Superior temporal gyrus (tissue), 1 donor: ENCODE data around the gene UBE2O.

ENCODE experiments used
- DNase-seq: peaks from one replicate; pipeline ENCODE4 v3.0.0-alpha.2; 2016; ENCODE audit errors: extremely low spot score

Gene UBE2O

DNA sequence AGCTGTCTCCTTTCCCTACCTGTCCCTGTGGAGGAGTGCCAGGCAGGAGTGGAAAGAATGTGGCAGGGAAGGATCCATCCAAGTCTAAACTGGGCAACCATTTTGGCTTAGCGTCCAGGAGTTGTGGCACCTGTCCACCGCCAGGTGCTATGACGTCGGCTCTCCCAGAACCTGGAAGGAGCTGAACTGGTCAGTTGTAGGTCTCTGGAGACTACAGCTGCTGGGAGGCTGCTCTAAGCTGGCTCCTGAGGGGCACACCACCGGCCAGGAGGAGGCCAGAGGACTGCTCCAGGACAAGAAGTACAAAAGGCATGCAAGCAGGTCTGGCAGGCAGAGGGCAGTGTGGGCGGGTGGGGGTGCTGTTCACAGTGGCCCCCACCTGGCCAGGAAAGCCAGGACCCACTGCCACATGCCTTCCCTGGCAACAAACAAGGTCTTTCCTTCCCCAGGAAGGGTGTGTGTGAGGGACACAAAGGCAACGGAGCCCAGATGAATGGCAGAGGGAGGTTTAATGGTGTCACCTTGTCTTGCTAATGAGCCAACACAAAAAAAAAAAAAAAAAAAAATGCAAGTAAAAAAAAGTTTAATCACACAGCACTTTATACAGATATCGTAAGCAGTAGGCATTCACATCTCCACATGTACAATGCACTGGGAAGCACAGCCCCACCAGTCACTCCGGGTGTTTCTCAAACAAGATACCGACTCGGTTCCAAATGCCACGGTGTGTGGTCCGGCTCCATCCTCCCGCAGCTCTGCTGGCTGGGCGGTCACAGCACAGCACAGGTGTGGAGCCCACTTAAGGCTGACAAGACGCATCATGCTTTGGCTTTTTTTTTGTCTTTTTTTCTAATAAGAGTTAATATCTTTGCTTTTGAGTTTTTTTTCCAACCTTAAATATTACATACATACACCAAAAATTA lies 63.7 kb downstream of the UBE2O start:
- no peak for DNase-seq

DNA sequence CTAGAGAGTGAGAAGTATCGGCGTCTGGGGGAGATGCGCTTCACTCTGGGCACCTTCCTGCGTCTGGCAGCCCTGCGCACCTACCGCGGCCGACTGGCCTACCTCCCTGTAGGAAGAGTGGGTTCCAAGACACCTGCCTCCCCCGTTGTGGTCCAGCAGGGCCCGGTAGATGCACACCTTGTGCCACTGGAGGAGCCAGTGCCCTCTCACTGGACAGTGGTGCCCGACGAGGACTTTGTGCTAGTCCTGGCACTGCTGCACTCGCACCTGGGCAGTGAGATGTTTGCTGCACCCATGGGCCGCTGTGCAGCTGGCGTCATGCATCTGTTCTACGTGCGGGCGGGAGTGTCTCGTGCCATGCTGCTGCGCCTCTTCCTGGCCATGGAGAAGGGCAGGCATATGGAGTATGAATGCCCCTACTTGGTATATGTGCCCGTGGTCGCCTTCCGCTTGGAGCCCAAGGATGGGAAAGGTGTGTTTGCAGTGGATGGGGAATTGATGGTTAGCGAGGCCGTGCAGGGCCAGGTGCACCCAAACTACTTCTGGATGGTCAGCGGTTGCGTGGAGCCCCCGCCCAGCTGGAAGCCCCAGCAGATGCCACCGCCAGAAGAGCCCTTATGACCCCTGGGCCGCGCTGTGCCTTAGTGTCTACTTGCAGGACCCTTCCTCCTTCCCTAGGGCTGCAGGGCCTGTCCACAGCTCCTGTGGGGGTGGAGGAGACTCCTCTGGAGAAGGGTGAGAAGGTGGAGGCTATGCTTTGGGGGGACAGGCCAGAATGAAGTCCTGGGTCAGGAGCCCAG lies 65.8 kb downstream of the UBE2O start:
- no peak for DNase-seq

DNA sequence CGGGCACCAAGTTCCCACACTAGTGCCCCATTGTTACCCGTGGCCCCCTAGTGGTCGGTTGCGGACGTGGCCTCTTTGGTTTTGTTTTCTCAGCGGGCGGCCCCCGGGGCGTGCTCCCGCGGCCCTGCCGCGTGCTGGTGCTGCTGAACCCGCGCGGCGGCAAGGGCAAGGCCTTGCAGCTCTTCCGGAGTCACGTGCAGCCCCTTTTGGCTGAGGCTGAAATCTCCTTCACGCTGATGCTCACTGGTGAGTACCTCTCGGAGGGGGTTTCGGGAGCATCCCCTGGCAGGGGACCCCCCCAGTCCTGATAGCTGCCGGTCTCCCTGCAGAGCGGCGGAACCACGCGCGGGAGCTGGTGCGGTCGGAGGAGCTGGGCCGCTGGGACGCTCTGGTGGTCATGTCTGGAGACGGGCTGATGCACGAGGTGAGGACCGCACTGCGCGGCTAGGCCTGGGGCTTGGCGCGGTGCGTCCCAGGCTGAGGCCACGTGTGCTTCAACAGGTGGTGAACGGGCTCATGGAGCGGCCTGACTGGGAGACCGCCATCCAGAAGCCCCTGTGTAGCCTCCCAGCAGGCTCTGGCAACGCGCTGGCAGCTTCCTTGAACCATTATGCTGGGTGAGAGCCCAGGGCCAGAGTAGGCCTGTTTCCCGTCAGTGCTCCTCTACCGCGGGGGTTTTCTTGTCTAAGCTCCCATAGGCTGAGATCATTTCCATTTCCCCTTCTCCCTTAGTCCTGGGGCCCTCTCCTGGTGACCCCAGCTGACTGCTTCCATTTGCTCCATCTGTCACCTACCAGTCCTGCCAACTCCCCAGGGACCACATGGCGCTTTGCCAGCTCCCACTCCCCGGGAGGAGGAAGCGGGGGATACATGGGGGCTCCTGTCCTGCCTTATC lies 66.8 kb downstream of the UBE2O start:
- DNase-seq = peak; percentile 55

DNA sequence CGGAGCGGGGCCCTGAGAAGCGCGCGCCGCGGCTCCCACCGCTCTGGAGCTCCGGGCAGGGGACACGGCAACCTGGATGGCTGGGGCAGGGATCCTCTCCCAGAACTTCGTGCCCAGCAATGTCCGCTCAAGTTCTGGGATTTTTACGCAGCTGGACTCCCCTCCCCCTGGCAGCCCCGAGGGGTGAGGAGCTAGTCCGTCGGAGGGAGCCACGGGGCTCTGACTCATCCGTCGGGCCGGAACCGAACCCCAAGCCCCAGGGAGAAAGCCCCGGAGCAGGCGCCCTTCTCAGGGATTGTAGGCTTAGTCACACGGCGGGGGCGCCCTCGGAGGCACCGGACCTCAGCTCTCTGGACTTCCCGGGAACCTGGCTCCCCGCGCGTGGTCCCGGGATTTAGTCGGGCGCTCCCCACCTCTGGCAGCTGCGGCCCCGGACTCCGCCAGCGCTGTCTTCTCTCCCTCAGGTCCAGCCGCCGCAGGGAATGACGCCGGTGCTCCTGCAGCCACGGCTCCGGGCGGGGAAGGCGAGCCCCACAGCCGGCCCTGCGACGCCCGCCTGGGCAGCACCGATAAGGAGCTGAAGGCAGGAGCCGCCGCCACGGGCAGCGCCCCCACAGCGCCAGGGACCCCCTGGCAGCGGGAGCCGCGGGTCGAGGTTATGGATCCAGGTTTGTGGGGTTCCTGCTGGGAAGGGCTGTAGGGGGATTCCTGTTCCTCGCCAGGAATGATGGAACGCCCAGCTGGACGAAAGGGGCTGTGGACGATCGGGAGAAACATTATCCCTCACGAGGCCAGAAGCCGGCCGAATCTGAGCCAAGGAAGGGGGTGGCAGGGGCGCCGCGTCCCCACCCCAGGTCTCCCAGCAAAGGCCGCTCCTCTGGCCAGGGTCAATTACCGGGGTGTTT lies 67.7 kb downstream of the UBE2O start:
- DNase-seq = no peak

DNA sequence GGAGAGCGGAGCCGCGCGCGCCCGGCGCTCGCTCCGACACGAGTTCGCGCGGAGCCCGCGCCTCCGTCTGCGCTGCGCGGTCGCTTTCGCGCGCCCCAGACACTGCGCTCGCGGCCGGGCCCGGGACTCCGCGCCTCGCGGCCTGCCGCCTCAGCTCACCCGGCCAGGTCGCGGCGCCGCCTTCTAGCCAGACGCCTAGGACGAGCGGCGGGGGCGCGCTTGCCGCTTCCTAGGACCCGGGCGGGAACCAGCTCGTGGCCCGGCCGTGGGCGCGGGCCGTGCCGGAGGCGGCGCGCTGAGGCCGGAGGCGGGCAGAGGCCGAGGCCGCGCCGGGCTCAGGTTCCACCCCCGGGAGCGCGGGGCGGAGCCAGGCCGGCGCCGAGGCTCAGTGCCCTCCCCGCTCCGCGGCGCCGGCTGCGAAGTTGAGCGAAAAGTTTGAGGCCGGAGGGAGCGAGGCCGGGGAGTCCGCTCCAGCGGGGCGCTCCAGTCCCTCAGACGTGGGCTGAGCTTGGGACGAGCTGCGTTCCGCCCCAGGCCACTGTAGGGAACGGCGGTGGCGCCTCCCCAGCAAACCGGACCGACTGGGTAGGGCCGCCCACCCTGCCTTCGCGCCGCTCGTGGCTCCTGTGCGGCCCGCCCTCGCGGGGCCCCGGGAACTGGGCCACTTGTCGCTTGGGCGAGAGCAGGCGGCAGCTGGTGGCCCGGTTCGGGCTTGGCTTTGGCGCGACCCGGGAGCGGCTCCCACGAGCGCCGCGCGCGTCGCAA lies 68.5 kb downstream of the UBE2O start, which contains the start of gene SPHK1:
TSS of gene SPHK1 (plus strand) at position 388 of the 765 bp plus-strand sequence. CDS start 1,036 bp downstream, outside the sequence.
- DNase-seq = no peak

DNA sequence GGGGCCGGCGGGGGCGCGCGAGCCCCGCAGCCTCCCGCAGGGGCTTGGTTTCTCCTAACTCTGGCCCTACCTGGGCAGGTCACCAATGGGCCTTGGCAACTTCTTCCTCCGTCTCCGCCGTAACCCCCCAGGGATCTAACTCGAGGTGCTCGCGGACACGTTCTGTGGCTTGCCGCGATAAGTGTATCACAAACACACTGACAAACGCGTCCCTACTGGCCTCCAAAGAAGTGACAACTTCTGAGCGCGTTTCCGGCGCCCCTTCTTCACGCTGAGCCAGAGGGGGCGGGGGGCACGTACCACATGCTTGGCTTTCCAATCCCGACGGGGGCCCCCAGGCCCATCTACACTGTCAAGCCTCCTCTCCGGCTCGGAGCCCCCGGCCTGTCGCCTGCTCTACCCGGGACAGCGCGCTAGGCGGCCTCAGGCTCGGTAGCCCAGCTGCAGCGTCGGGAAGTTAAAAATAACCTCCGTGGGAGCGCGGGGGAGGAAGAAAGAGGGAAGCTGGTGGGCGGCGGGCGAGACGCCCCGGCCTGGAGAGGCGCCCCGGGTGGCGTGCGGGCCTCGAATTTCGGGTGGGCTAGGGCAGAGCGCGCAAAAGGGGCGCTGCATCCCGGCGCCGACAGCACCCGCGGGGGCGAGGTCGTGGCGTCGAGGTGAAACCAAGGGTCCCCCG lies 69.3 kb downstream of the UBE2O start:
- DNase-seq = no peak

DNA sequence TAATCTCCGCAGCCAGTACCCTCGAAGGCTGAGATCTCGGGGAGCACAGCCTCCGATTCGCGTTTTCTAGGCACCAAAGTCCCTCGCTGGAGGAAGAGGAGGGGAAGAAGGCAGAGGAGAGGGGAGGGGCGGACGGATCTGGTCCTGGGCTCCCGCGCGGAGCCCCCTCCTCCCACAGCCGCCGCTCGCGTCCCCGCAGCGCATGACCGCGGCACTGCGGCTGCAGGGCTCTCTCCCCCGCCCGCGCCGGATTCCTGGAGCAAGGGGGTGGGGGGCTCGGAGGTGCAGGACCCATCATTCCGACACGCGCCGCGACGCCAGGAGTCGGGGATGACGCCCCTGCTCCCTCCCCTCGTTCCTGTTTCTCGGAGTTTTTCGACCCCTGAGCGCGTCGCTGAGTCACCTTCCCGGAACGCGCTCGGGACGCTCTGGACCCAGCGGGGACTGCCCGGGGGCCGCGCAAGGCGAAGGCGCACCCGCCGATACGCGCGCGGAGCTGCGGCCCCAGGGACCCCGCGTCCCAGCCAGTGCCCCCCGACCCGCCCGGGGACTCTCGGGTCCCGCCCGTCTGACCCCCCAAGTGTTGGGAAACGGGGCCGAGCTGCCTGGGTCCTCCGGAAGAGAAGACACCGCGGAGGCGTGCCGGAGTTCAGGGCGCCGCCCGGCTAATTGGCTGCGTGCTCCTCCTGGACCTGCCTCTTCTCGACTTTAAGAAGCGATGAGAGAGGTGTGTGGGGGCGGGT lies 70.0 kb downstream of the UBE2O start:
- no peak for DNase-seq

DNA sequence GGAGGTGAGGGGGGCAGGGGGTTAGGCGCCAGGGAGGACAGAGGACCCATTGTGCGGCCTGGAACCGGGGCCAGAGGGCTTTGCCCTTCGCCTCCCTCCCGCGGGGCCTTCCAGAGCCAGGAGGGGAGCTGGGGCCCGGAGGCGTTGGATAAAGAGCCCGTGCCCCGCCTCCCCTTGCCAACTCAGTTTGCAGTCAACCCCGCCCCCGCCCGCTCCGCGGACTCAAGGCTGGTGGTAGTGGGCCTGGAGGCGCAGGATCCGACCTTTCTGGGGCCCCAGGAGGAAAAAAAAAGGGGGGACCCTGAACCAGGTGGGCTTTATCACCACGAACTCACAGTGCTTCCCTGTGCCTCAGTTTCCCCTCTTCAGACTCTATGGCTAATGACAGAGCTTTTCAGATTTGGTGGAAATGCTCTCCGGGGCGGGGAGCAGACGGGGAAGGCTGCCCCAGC lies 70.6 kb downstream of the UBE2O start:
- DNase-seq = no peak

DNA sequence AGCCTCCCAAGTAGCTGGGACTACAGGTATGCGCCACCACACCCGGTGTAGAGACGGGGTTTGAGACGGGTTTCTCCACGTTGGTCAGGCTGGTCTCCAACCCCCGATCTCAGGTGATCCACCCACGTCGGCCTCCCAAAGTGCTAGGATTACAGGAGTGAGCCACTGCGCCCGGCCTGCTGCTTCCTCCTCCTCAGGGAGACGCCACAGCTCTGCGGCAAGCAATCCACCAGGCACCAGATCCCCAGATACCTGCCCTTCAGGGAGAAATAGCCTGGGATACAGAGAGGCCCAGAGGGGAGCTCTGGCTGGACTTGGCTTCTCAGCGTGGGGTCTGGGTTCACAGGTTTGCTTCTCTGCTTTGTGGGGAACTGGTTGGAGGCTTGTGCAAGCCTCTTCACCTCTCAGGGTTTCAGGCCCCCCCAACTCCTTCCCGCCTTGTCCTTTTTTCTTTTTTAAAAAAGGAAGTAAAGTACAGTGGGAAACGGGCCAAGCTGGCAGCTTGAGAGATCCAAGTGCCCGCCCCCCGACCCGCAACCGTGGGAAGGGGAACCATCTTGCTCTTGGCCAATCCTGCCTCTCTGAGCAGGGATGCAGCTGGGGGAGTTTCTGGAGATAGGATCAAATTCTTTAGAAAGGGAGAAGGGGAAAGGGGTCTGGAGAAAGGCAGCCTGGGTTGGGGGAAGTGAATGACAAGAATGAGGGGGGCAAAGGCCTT lies 71.2 kb downstream of the UBE2O start:
- DNase-seq = no peak

DNA sequence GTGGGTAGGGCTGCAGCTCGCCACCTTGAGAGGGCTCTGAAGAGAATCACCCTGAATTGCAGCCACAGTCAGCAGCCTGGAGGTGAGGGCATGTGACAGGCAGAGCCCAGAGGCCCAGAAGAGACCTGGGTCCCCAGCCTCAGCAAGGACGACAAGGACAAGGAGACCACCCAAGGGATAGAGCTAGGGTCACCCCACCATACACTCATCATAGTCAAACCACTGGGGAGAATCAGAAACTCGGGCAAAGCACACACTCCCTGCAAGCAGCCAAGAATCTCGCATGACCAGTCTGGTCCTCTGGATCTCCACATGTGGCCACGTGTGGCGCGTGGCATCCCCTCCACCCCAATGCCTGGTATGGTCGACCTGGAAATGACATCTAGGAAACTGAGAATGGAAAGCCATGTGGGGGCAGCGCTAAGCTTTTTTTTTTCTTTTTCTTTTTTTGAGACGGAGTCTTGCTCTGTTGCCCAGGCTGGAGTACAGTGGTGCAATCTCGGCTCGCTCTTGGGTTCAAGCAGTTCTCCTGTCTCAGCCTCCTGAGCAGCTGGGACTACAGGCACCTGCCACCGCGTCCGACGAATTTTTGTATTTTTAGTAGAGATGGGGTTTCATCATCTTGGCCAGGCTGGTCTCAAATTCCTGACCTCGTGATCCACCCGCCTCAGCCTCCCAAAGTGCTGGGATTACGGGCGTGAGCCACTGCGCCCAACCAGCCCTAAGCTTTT lies 73.1 kb downstream of the UBE2O start:
- DNase-seq = no peak

DNA sequence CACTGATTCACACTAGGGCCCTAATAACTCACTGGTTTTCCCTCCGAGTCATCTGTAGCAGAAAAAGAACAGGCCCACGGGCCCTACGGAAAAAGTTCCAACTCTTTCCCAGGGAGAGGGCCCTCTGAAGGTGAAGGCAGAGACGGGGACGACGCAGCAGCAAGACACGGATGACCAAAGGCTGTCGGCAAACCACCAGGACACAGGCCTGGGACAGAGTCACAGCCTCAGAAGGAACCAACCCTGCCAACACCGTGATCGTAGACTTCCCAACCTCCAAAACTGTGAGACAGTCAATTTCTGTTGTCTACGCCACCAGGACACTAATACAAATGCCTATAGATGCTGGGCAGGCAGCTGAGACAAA lies 73.7 kb downstream of the UBE2O start:
- no peak for DNase-seq

DNA sequence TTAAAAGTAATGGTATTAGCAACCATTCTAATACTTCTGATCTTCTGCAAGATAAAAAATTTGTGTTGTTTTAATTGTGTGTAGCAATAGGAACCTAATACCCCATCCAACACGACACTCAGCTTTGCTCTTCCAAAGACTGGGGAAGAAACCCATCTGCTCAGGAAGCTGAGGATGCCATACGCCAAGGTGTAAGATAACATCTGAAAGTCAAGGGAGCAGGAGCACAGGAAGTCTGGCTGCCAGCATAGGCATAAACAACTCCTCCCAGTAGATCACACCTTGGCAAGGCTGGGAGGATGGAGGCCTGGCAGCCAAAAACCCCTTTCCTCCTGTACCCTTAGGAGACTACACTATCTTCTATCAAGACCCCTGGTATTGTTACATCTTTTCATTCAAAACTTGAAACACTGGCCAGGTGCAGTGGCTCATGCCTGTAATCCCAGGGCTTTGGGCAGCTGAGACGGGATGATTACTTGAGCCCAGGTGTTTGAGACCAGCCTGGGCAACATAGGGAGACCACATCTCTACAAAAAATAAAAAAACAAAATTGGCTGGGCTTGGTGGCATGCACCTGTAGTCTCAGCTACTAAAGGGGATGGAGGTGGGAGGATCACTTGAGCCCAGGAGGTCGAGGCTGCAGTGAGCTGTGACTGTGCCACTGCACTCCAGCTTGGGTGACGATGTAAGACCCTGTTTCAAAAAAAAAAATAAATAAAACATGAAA lies 74.2 kb downstream of the UBE2O start:
- DNase-seq = no peak

DNA sequence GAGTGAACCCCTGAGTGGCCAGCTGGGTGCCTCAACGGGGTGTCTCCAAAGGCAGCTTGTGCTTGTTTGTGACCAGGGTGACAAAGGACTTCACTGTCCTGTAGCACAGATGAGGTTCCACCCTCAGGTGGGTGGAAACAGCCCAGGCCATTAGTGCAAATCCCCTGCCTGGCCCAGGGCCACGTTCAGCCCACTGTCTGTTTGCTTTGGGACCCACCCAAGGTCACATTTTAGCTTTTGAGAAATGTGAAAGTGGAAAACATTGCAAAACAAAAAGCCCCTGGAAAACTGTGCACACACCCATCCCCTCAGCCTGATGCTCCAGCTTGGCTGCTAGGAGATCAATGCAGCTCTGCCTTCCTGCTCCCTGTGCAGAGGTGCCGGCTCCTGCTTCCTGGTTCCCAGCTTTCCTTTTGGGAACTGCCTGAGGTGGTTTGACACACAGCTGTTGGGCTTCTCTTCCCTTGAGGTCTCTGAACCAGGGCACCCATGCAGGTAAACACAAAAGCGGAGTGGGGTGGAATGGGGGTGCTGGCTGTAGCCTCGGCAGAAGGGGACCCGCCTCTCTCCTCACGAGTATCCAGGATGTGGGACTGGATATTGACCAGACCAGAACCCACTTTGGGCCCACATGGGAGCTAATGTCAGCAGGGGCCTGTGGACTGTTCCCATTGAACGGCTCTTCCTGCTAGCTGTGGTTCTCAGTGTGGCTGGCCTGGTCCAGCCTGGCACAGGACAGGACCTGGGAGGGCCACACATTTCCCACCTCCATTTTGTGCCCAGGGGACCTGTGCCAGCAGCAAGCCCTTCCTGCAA lies 76.4 kb downstream of the UBE2O start:
- DNase-seq = no peak

DNA sequence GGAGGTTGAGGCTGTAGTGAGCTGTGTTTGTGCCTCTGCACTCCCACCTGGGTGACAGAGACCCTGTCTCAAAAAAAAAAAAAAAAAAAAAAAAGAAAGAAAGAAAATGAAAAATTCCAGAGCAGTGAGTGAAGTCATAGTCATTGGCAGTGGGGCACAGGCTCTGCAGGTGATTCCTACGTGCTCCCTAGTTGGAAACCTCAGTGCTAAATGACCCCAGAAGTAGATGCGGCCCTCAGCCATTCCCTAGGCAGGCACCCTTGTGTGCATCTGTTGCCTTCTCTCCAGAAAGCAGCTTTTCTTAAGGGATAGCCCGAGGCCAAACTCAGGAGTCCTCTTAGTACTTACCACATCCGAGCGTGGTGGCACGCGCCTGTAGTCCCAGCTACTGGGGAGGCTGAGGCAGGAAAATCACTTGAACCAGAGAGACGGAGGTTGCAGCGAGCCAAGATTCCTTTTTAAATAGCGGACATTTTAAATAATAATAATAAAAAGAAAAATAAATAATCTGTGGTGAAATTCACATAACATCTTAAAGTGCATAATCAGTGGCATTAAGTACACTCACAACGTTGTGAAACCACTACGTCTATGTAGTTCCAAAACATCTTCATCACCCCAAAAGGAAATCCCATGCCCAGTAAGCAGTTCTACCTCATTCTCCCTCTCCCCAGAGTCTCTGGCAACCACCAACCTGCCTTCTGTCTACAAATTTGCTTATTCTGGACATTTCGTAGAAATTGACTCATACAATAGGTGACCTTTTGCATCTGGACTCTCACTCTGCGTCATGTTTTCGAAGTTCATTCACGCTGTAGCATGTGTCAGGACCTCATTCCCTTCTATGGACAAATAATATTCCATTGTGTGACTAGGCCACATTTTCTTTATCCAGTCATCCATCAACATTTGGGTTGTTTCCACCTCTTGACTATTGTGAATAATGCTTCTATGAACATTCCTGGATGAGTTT lies 81.0 kb downstream of the UBE2O start:
- no peak for DNase-seq
